ENCODE data around the gene STEEP1.

Gene STEEP1

GRCh38 chrX:119529345-119530276 lies 35.6 kb downstream of the STEEP1 start:
- no peak for TF ChIP-seq CTCF (IDR thresholded peaks at IDR 0.05)
- TF ChIP-seq ZFX (IDR thresholded peaks at IDR 0.05; ENCODE audit: borderline replicate concordance): no peak
- no peak overlapping the region for H3K27ac ChIP-seq

- no peak overlapping the region for H3K27ac ChIP-seq
- TF ChIP-seq ZFX (IDR thresholded peaks at IDR 0.05; ENCODE audit: borderline replicate concordance): no peak
- no peak for TF ChIP-seq CTCF (IDR thresholded peaks at IDR 0.05)
Measured at GRCh38 chrX:119523664-119524184, 41.5 kb downstream of the STEEP1 start.

GRCh38 chrX:119521246-119521645 lies 44.0 kb downstream of the STEEP1 start:
- no peak for TF ChIP-seq CTCF (IDR thresholded peaks at IDR 0.05)
- no peak for TF ChIP-seq ZFX (IDR thresholded peaks at IDR 0.05; ENCODE audit: borderline replicate concordance)
- H3K27ac ChIP-seq: no peak overlapping the region

GRCh38 chrX:119518371-119518770 lies 46.8 kb downstream of the STEEP1 start:
- no peak for TF ChIP-seq CTCF (IDR thresholded peaks at IDR 0.05)
- no peak for TF ChIP-seq ZFX (IDR thresholded peaks at IDR 0.05; ENCODE audit: borderline replicate concordance)
- H3K27ac ChIP-seq: no peak overlapping the region

- TF ChIP-seq CTCF (IDR thresholded peaks at IDR 0.05) (peak; percentile 75), ZFX (IDR thresholded peaks at IDR 0.05; ENCODE audit: borderline replicate concordance) (no peak)
- no peak overlapping the region for H3K27ac ChIP-seq
Measured at GRCh38 chrX:119516157-119516702, 49.0 kb downstream of the STEEP1 start.

GRCh38 chrX:119512146-119512800 lies 52.9 kb downstream of the STEEP1 start:
- TF ChIP-seq CTCF (IDR thresholded peaks at IDR 0.05): peak; percentile 75
- TF ChIP-seq ZFX (IDR thresholded peaks at IDR 0.05; ENCODE audit: borderline replicate concordance): no peak
- H3K27ac ChIP-seq: no peak overlapping the region

All from 22Rv1 (cell line).